NB4 (cell line): ENCODE results near the gene VAV3.

ENCODE experiments used
- MYC ChIP-seq: IDR thresholded peaks from 2 replicates; pipeline ENCODE4 v1.6.1; 2011; ENCODE audit warnings: low read depth, low read length
- POLR2A ChIP-seq: IDR thresholded peaks from 2 replicates; pipeline ENCODE4 v1.6.1; 2011; ENCODE audit warnings: mild to moderate bottlenecking; ENCODE audit not compliant: insufficient read length; ENCODE audit errors: extremely low read depth
- TF ChIP-seq, protein P1 (sequence below): IDR thresholded peaks from 2 replicates; pipeline ENCODE4 v1.6.1; 2011; ENCODE audit warnings: low read depth, low read length
- TF ChIP-seq, protein P2 (sequence below): IDR thresholded peaks from one replicate; pipeline ENCODE4 v1.5.1; 2012; ENCODE audit warnings: low read depth, low read length

DNA sequence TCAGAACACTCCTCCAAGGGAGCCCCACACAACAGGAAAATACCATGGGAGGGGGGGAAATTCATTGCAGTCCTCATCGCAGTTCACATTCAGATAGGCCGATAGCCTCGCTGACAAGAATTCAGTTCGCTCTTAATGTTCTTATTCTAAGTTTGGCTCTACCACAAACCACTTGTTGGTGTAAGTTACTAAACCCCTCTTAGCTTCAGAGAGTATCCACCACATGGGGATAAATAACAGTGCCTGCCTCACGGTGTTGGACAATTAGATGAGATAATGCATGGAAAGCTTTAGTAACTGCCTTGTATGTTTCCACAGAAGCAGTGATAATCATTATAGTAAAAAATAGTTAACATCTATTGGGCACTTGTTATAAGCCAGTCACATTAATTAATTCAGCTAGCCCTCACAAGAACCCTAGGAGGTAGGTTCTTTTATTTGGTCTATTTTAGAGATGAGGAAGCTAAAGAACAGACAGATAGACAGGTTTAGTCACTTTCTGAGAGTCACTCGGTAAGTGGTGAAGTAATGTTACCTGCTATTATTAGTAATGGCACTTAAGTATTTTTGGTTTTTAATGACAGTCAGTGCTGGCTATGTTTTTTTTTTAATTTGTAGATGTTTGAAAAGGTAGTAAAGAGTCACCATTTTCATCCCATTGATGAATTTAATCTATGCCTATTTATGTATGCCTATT lies 10.1 kb downstream of the VAV3 start:
- TF ChIP-seq, protein P1, sequence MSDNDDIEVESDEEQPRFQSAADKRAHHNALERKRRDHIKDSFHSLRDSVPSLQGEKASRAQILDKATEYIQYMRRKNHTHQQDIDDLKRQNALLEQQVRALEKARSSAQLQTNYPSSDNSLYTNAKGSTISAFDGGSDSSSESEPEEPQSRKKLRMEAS = no peak
- TF ChIP-seq MYC (no peak), POLR2A (no peak)
- TF ChIP-seq, protein P2, sequence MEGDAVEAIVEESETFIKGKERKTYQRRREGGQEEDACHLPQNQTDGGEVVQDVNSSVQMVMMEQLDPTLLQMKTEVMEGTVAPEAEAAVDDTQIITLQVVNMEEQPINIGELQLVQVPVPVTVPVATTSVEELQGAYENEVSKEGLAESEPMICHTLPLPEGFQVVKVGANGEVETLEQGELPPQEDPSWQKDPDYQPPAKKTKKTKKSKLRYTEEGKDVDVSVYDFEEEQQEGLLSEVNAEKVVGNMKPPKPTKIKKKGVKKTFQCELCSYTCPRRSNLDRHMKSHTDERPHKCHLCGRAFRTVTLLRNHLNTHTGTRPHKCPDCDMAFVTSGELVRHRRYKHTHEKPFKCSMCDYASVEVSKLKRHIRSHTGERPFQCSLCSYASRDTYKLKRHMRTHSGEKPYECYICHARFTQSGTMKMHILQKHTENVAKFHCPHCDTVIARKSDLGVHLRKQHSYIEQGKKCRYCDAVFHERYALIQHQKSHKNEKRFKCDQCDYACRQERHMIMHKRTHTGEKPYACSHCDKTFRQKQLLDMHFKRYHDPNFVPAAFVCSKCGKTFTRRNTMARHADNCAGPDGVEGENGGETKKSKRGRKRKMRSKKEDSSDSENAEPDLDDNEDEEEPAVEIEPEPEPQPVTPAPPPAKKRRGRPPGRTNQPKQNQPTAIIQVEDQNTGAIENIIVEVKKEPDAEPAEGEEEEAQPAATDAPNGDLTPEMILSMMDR = no peak
